ENCODE measurements around the gene VMAC.
"Not testable (repeated sequence)": the region's sequence is repeated elsewhere in the genome, so short reads cannot be mapped to it uniquely, and the experiment has no call there.

DNA sequence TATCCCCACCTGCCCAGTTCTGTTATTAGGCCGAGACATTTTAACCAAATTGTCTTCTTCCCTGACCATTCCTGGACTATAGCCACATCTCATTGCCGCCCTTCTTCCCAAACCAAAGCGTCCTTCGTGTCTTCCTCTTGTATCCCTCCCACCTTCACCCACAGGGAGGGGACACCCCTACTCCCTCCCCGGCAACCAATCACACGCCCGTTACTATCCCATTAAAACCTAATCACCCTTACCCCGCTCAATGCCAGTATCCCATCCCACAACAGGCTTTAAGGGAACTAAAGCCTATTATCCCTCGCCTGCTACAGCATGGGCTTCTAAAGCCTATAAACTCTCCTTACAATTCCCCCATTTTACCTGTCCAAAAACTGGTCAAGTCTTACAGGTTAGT is 49.5 kb upstream of the VMAC start:
- TF ChIP-seq, protein P1, sequence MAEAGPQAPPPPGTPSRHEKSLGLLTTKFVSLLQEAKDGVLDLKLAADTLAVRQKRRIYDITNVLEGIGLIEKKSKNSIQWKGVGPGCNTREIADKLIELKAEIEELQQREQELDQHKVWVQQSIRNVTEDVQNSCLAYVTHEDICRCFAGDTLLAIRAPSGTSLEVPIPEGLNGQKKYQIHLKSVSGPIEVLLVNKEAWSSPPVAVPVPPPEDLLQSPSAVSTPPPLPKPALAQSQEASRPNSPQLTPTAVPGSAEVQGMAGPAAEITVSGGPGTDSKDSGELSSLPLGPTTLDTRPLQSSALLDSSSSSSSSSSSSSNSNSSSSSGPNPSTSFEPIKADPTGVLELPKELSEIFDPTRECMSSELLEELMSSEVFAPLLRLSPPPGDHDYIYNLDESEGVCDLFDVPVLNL (CRISPR knock-in tag; IDR thresholded peaks at IDR 0.05; ENCODE audit: low read depth) = not testable (repeated sequence)
- not testable (repeated sequence) for TF ChIP-seq ZNF274 (IDR thresholded peaks at IDR 0.05; ENCODE audit: borderline replicate concordance, low read depth, low read length); SMC3 (conservative IDR thresholded peaks at IDR 0.05; ENCODE audit: insufficient read depth, low read depth, low read length); FOXK2 (conservative IDR thresholded peaks at IDR 0.05 in 1 of 2, IDR thresholded peaks at IDR 0.05 in 1 of 2; ENCODE audit: low read depth in 2 of 2); HNRNPUL1 (IDR thresholded peaks at IDR 0.05; ENCODE audit: low read length); CREM (IDR thresholded peaks at IDR 0.05; ENCODE audit: low read depth); HNRNPK (IDR thresholded peaks at IDR 0.05; ENCODE audit: low read depth, low read length, poor library complexity, severe bottlenecking); MED1 (CRISPR knock-in tag; IDR thresholded peaks at IDR 0.05; ENCODE audit: borderline replicate concordance)
- TF ChIP-seq, protein P2, sequence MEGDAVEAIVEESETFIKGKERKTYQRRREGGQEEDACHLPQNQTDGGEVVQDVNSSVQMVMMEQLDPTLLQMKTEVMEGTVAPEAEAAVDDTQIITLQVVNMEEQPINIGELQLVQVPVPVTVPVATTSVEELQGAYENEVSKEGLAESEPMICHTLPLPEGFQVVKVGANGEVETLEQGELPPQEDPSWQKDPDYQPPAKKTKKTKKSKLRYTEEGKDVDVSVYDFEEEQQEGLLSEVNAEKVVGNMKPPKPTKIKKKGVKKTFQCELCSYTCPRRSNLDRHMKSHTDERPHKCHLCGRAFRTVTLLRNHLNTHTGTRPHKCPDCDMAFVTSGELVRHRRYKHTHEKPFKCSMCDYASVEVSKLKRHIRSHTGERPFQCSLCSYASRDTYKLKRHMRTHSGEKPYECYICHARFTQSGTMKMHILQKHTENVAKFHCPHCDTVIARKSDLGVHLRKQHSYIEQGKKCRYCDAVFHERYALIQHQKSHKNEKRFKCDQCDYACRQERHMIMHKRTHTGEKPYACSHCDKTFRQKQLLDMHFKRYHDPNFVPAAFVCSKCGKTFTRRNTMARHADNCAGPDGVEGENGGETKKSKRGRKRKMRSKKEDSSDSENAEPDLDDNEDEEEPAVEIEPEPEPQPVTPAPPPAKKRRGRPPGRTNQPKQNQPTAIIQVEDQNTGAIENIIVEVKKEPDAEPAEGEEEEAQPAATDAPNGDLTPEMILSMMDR (IDR thresholded peaks at IDR 0.05 in 2 of 3, conservative IDR thresholded peaks at IDR 0.05 in 1 of 3; ENCODE audit: insufficient read depth in 2 of 3, low read depth in 1 of 3, low read length in 3 of 3) = not testable (repeated sequence)
